SH-SY5Y (cell line): Measurements from ENCODE around the gene ST8SIA3.

Experiments
- GATA2 ChIP-seq: IDR thresholded peaks from 2 replicates; pipeline ENCODE4 v1.6.1; 2011; ENCODE audit warnings: mild to moderate bottlenecking, low read depth, low read length
- GATA3 ChIP-seq: IDR thresholded peaks from 2 replicates; pipeline ENCODE4 v1.6.1; 2011; ENCODE audit warnings: low read depth, mild to moderate bottlenecking, low read length, moderate library complexity

GRCh38 chr18:57352761-57353136 lies 392 bp downstream of the ST8SIA3 start:
- TF ChIP-seq GATA2, result peak; percentile 94
- TF ChIP-seq GATA3, result peak; percentile 57
